SU-DHL-6 (cell line): Measurements from ENCODE around the gene IMPG1.

ENCODE experiments used
- H2AFZ ChIP-seq: fragments of 200-600 bp; sonication (generic); 2 replicates; pipeline ENCODE4 v1.6.1; 2014; ENCODE audit warnings: low read depth, mild to moderate bottlenecking, moderate library complexity, mixed read lengths, antibody characterized with exemption, low read length; ENCODE audit not compliant: severe bottlenecking
- H3F3A ChIP-seq: fragments of 200-600 bp; shearing (Covaris generic); 2 replicates; pipeline ENCODE4 v1.6.0; 2016; ENCODE audit warnings: antibody characterized with exemption, mild to moderate bottlenecking; ENCODE audit not compliant: insufficient read depth
- H3K27ac ChIP-seq: fragments of 200-600 bp; sonication (generic); 2 replicates; pipeline ENCODE4 v1.5.1; 2016; ENCODE audit warnings: low read depth, mild to moderate bottlenecking, low read length, moderate library complexity, mixed read lengths
- H3K27me3 ChIP-seq: fragments of 200-600 bp; sonication (generic), shearing (Covaris generic); 2 replicates; pipeline ENCODE4 v1.6.0; 2014; ENCODE audit warnings: mild to moderate bottlenecking, low read length
- H3K36me3 ChIP-seq: fragments of 200-600 bp; sonication (generic); 2 replicates; pipeline ENCODE4 v1.6.1; 2014; ENCODE audit warnings: mild to moderate bottlenecking, low read length, mixed read lengths
- H3K4me2 ChIP-seq: fragments of 300-600, 200-600 bp; shearing (Covaris generic), sonication (generic); 2 replicates; pipeline ENCODE4 v1.6.0; 2014; ENCODE audit warnings: low read length, low read depth, mild to moderate bottlenecking; ENCODE audit not compliant: poor library complexity, severe bottlenecking
- H3K4me3 ChIP-seq: fragments of 200-600 bp; sonication (generic); 2 replicates; pipeline ENCODE4 v1.5.1; 2014; ENCODE audit warnings: antibody characterized with exemption, low read length, mild to moderate bottlenecking, mixed read lengths; ENCODE audit not compliant: insufficient read depth, poor library complexity, severe bottlenecking
- H3K79me2 ChIP-seq: fragments of 200-600 bp; sonication (generic); 2 replicates; pipeline ENCODE4 v1.6.1; 2014; ENCODE audit warnings: mild to moderate bottlenecking, low read length, moderate library complexity; ENCODE audit not compliant: insufficient read depth
- H3K9ac ChIP-seq: fragments of 200-600 bp; sonication (generic); 2 replicates; pipeline ENCODE4 v1.7.0; 2014; ENCODE audit warnings: mild to moderate bottlenecking, low read length
- H3K9me2 ChIP-seq: fragments of 200-600 bp; sonication (generic); replicated peaks from 2 replicates; pipeline ENCODE4 v1.6.1; 2014; ENCODE audit warnings: low read length; ENCODE audit not compliant: insufficient read depth
- H3K9me3 ChIP-seq: fragments of 200-600 bp; sonication (generic); 2 replicates; pipeline ENCODE4 v1.6.1; 2014; ENCODE audit warnings: low read length, mixed read lengths; ENCODE audit not compliant: insufficient read depth
- H4K20me1 ChIP-seq: fragments of 200-600 bp; sonication (generic); 2 replicates; pipeline ENCODE4 v1.6.1; 2014; ENCODE audit warnings: low read depth, mild to moderate bottlenecking, antibody characterized with exemption, low read length, moderate library complexity, mixed read lengths
- EZH2phosphoT487 ChIP-seq: fragments of 200-600 bp; sonication (generic), shearing (Covaris generic); conservative IDR thresholded peaks from 2 replicates; pipeline ENCODE4 v1.6.1; 2018; ENCODE audit warnings: mild to moderate bottlenecking, antibody characterized with exemption, low read length, moderate library complexity, mixed read lengths
- TF ChIP-seq, protein P1 (sequence below): fragments of 200-600 bp; sonication (generic); IDR thresholded peaks from one replicate; pipeline ENCODE4 v1.5.1; 2017; ENCODE audit warnings: antibody characterized with exemption, mild to moderate bottlenecking, low read length, moderate library complexity; ENCODE audit not compliant: insufficient read depth, poor library complexity, severe bottlenecking

IMPG1 gene

DNA sequence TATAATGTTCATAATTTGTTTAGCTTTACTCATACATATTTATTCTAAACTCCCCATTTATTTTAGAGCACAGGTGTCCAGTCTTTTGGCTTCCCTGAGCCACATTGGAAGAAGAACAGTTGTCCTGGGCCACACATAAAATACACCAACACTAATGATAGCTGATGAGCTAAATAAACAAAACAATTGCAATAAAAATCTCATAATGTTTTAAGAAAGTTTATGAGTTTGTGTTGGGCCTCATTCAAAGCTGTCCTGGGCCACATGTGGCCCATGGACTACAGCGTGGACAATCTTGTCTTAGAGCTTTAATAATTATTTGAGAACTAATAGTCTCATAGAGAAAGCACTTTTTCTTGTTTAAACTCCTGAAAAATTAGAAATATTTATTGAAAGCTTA, 192.2 kb downstream of the IMPG1 start:
- H3F3A ChIP-seq: no peaks in the 10 kb centered on the region
- H3K27me3 ChIP-seq: no peaks in the 10 kb centered on the region
- H4K20me1 ChIP-seq: no peaks in the 10 kb centered on the region
- no peak overlapping the region for H3K27ac ChIP-seq
- TF ChIP-seq, protein P1, sequence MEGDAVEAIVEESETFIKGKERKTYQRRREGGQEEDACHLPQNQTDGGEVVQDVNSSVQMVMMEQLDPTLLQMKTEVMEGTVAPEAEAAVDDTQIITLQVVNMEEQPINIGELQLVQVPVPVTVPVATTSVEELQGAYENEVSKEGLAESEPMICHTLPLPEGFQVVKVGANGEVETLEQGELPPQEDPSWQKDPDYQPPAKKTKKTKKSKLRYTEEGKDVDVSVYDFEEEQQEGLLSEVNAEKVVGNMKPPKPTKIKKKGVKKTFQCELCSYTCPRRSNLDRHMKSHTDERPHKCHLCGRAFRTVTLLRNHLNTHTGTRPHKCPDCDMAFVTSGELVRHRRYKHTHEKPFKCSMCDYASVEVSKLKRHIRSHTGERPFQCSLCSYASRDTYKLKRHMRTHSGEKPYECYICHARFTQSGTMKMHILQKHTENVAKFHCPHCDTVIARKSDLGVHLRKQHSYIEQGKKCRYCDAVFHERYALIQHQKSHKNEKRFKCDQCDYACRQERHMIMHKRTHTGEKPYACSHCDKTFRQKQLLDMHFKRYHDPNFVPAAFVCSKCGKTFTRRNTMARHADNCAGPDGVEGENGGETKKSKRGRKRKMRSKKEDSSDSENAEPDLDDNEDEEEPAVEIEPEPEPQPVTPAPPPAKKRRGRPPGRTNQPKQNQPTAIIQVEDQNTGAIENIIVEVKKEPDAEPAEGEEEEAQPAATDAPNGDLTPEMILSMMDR: no peak
- no peak for TF ChIP-seq EZH2phosphoT487
- no peaks in the 10 kb centered on the region for H3K9me2 ChIP-seq
- no peak overlapping the region for H3K9ac ChIP-seq
- no peaks in the 10 kb centered on the region for H3K36me3 ChIP-seq
- H3K79me2 ChIP-seq: no peaks in the 10 kb centered on the region
- no peak overlapping the region for H3K4me2 ChIP-seq
- no peak overlapping the region for H3K4me3 ChIP-seq
- H2AFZ ChIP-seq: no peak overlapping the region
- H3K9me3 ChIP-seq: no peaks in the 10 kb centered on the region

- Histone ChIP-seq H3F3A (no peaks in the 10 kb centered on the region), H3K9me2 (no peaks in the 10 kb centered on the region), H3K27ac (no peak overlapping the region), H3K4me3 (no peak overlapping the region), H3K27me3 (no peaks in the 10 kb centered on the region), H3K4me2 (no peak overlapping the region), H3K36me3 (no peaks in the 10 kb centered on the region), H3K9ac (no peak overlapping the region), H2AFZ (no peak overlapping the region), H3K9me3 (no peaks in the 10 kb centered on the region), H4K20me1 (no peaks in the 10 kb centered on the region), H3K79me2 (no peaks in the 10 kb centered on the region)
- TF ChIP-seq EZH2phosphoT487: no peak
- TF ChIP-seq, protein P1: no peak
Observed at GRCh38 chr6:75876152-75876551, 196.3 kb downstream of the IMPG1 start.

DNA sequence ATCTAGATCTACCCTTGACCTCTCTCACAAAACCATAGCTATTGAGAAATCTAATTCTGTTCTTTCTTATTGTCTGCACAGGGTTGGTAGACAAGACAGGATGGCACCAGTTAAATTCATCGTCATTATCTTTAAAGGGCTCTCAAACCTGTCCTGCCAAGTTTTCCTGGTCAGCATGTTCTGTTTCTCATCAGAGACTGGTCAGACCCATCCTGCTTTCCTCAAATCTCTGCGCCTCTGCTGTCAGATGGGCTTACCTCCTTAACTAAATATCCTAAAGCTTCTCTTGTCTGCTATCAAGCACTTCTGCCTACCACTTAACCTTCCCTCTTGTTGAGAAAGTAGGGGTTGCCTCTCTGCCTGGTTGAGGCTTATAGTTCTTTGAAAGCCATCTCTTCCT, 198.2 kb downstream of the IMPG1 start:
- H3K4me2 ChIP-seq: no peak overlapping the region
- no peaks in the 10 kb centered on the region for H3K9me3 ChIP-seq
- H3K4me3 ChIP-seq: no peak overlapping the region
- no peaks in the 10 kb centered on the region for H3K9me2 ChIP-seq
- H3K36me3 ChIP-seq: no peaks in the 10 kb centered on the region
- no peaks in the 10 kb centered on the region for H3K79me2 ChIP-seq
- no peak for TF ChIP-seq EZH2phosphoT487
- TF ChIP-seq, protein P1: no peak
- no peaks in the 10 kb centered on the region for H4K20me1 ChIP-seq
- no peak overlapping the region for H3K9ac ChIP-seq
- H3K27me3 ChIP-seq: no peaks in the 10 kb centered on the region
- H3F3A ChIP-seq: no peaks in the 10 kb centered on the region
- no peak overlapping the region for H3K27ac ChIP-seq
- H2AFZ ChIP-seq: no peak overlapping the region
